ENCODE results near the gene NDUFS2.
"Not testable (repeated sequence)": the region's sequence is repeated elsewhere in the genome, so short reads cannot be mapped to it uniquely, and the experiment has no call there.

Gene NDUFS2

DNA sequence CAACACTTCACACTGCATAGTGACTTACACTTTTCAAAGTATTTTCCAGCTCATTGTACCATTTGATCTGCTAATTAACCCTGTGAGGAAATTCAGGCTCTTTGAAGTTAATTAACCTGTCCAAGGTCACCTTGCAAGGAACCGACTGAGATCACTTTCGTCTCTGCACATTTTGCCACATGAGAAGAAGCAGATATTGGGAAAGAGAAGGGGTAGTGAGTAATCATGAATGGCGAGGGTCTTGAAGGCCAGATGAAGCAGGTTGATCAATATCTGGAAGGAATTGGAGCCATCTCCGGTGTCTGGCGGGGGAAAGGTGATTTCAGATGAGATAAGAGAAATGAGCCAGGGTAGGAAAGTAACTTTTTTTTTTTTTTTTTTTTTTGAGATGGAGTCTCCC lies 17.8 kb downstream of the NDUFS2 start:
- TF ChIP-seq, protein P1, sequence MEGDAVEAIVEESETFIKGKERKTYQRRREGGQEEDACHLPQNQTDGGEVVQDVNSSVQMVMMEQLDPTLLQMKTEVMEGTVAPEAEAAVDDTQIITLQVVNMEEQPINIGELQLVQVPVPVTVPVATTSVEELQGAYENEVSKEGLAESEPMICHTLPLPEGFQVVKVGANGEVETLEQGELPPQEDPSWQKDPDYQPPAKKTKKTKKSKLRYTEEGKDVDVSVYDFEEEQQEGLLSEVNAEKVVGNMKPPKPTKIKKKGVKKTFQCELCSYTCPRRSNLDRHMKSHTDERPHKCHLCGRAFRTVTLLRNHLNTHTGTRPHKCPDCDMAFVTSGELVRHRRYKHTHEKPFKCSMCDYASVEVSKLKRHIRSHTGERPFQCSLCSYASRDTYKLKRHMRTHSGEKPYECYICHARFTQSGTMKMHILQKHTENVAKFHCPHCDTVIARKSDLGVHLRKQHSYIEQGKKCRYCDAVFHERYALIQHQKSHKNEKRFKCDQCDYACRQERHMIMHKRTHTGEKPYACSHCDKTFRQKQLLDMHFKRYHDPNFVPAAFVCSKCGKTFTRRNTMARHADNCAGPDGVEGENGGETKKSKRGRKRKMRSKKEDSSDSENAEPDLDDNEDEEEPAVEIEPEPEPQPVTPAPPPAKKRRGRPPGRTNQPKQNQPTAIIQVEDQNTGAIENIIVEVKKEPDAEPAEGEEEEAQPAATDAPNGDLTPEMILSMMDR (IDR thresholded peaks at IDR 0.05; ENCODE audit: low read depth, low read length), result no peak
- no peak overlapping the region for H3K4me3 ChIP-seq (ENCODE audit: low read depth, low read length)

DNA sequence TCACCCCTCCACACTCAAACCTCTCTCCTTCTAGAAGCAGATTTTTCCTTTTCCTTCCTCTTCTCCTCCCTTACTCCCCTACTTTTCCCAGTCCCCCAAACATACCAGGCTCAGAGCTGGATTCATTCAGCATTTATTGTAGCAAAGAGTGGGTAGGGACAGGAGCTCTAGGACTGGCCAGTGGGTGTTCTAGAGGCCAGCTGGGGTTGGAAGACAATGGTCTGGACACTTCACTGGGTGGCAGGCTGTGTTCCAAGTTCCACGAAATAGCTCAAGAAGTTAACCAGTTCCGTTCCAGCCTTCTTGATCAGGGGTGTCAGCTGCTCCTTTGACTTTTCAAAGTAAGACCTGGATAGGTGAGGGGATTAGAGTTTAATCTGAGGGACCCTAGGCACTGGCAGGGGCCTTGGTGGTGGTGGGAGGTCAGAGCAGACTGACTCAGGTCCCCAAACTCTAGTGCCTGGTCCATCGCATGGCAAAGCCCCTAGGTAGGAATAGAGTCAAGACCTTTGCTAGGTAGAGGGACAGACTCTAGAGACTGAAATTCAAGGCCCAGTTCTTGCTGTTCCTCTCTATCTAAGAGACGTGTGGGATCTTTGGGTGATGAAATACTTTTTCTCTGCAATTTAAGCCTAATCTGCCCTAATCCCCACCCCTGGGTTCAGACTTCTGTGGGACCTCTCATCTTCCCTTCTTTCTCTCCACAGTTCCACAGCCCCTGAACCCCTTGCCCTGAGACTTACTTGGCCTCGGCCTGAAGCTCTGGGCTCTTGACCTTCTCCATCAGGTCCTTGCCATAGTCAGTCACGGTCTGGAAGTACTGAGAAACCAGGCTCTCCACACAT lies 20.2 kb downstream of the NDUFS2 start:
- no peak overlapping the region for H3K4me3 ChIP-seq (ENCODE audit: low read depth, low read length)
- TF ChIP-seq, protein P1 (IDR thresholded peaks at IDR 0.05; ENCODE audit: low read depth, low read length), result no peak

DNA sequence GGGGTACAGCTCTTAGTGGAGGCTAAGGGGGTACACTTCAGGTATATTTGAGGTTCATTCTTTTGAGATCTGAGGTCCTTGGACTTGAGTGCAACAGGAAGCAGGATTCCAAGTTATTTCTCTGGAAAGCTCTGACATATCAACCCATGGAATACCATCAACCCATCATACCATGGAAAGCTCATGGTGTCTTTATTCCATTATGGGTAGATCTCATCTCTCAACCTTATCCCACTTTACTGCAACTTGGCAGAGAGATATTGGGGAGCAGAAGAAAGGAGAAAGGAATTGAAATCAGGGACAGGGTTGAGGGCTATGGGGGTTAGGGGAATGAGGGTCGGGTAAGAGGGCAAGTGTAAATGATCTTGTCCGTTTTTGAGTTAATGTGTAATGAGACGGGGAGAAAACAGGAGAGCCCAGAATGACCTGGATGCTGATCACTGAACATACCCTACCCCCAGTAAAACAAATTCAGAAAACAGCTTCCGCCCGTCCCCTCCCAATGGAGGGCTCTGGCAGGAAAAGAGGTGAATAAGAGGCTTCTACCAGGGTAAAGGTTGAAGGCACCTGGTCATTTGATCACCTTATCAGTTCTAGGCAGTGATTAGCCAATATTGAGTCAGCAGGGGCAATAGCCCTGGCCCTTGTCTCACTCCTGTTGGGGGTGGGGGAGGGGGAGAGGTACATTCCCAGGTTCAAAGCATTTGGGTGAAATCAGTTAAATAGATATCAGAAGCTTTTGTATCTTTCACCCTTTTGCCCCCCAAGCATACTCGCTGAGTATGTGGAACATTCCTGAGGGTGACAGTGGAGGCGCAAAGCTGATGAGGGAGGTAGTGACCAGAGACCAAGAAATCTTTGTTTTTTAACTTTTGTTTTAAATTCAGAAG lies 21.9 kb downstream of the NDUFS2 start:
- no peak overlapping the region for H3K4me3 ChIP-seq (ENCODE audit: low read depth, low read length)
- TF ChIP-seq, protein P1 (IDR thresholded peaks at IDR 0.05; ENCODE audit: low read depth, low read length), result no peak

DNA sequence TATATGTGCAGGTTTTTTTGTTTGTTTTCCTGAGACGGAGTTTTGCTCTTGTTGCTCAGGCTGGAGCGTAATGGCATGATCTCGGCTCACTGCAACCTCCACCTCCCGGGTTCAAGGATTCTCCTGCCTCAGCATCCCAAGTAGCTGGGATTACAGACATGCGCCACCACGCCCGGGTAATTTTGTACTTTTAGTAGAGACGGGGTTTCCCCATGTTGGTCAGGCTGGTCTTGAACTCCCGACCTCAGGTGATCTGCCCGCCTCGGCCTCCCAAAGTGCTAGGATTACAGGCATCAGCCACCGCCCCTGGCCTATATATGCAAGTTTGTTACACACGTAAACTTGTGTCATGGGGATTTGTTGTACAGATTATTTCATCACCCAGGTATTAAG lies 22.5 kb downstream of the NDUFS2 start:
- H3K4me3 ChIP-seq (ENCODE audit: low read depth, low read length), result not testable (repeated sequence)

DNA sequence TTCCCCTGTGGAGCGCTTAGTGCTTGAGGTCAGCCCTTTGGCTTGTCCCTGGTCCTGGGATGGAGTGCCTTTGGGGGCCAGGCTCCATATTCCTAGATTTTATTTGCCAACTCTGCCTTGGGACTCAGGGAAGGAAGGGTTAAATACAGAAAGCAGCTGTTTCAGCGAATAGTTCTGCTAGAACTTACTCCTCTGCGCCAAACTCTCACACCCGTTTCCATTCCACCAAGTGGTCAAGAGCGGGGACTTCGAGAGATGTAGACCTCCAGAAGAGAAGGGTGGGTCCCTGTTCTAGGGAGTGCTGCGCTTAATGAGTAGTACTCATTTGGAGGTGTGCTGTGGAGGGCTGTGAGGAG lies 23.0 kb downstream of the NDUFS2 start:
- H3K4me3 ChIP-seq (ENCODE audit: low read depth, low read length), result no peak overlapping the region
- TF ChIP-seq, protein P1 (IDR thresholded peaks at IDR 0.05; ENCODE audit: low read depth, low read length), result no peak

DNA sequence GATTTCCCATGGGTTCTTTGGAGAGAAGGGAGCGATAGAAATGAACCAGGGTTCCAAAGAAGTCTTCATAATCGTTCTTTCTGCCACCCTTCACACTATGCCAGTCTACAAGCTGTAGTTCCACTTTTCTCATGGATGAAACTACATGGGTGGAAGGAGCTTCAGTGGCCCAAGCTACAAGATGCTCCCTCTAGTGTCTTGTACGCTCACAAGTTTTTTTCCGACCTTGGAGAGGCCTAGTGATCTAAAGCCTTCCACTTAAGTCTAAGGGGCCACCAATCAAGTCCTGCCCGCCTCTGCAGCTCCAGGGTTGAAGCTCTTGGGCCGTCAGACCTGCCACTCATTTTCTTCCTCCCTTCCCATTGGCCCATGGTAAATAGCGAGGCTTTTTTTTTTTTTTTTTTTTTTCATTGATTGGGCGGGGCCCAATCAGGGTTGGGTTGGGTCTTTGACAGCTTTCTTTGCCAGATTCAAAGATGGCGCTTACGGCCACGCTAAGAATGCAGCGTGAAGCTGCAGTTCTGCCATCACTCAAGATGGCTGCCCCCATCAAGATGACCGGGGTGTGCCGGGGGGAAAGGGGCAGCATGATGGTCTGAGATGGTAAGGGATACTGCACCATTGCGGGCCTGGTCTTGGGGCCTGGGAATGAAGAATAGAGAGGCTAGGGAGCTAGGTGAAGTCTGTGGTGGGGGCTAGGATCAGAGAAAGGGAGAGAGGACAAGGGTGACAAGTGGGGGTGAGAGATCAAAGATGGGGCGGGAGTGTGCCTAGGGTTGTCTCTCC lies 23.6 kb downstream of the NDUFS2 start, which contains the start of gene TOMM40L:
TSS of gene TOMM40L (plus strand) at position 527 of the 786 bp plus-strand sequence. CDS start 430 bp downstream, outside the sequence.
- TF ChIP-seq, protein P1 (IDR thresholded peaks at IDR 0.05; ENCODE audit: low read depth, low read length), result peak; percentile 55
- H3K4me3 ChIP-seq (ENCODE audit: low read depth, low read length), result peak within 1 kb of the TSS; percentile 75

DNA sequence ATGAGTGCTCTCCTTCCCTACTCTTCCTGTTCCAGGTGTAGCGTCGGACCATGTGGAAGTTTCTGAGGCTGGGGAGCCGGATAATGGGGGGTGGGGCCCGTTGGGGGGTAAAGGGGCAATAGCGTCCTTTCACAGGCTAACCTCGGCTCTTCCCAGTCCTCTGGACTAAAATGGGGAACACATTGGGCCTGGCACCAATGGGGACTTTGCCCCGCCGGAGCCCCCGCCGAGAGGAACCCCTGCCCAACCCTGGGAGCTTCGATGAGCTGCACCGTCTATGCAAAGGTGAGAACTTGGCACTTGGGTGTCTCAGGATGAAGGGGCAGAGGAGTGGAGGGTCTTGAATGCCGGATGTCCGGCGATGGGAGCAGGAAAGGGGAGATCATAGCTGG lies 24.1 kb downstream of the NDUFS2 start:
- TF ChIP-seq, protein P1 (IDR thresholded peaks at IDR 0.05; ENCODE audit: low read depth, low read length), result no peak
- peak overlapping the region; percentile 75 for H3K4me3 ChIP-seq (ENCODE audit: low read depth, low read length)

Measured in WI38 (cell line).